Activated CD8-positive, alpha-beta memory T cell treated with anti-CD3 and anti-CD28 coated beads for 48 hours (primary cell): ENCODE results near the gene ZMIZ2.
"Not testable (repeated sequence)": the region's sequence is repeated elsewhere in the genome, so short reads cannot be mapped to it uniquely, and the experiment has no call there.

Experiments used
- DNase-seq, 3 experiments: peaks; one replicate each; pipeline ENCODE4 v3.0.0-alpha.2; 2020; ENCODE audit warnings: low read depth in 2 of 3, low spot score in 2 of 3

Gene ZMIZ2

DNA sequence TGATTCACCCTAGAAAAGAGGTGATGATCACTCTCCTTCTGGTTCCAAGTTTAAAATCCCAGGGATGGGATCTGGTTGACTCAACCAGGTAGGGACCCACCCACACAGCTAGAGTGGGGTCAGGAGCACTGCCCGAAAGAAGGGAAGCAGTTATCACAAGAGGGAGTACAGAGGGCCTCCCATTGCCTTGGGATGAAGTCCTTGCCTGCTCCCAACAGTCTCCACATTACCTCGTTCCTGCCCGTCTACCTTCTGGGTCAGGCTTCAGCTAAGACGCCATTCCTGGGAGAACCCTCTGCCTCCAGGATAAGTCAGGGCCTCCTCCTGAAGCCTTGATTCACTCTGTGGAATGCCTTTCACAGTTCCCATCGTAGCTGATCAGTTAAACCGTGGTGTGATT, 23.8 kb downstream of the ZMIZ2 start:
- DNase-seq, result no peak

DNA sequence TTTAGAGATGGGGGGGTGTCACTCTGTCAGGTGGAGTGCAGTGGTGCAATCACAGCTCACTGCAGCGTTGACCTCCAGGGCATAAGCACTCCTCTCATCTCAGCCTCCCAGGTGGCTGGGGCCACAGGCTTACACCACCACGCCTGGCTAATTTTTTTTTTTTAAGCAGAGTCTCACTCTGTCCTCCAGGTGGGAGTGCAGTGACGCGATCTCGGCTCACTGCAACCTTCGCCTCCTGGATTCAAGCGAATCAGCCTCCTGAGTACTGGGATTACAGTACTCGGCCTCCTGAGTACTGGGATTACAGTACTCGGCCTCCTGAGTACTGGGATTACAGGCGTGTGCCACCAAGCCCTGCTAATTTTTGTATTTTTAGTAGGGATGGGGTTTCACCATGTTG, 24.2 kb downstream of the ZMIZ2 start:
- DNase-seq, result no peak

DNA sequence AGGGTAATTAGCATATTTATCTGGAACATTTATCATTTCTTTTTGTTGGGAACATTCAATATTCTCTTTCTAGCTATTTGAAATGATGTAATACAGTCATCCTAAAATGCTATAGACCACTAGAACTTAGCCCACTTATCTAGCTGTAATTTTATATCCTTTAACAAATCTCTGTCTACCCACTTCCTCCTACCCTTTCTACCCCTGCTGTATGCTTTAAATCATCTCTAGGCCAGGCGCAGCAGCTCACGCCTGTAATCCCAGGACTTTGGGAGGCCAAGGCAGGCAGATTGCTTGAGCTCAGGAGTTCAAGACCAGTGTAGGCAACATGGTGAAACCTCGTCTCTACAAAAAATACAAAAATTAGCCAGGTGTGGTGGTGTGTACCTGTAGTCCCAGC, 25.8 kb downstream of the ZMIZ2 start:
- DNase-seq, result not testable (repeated sequence)

DNA sequence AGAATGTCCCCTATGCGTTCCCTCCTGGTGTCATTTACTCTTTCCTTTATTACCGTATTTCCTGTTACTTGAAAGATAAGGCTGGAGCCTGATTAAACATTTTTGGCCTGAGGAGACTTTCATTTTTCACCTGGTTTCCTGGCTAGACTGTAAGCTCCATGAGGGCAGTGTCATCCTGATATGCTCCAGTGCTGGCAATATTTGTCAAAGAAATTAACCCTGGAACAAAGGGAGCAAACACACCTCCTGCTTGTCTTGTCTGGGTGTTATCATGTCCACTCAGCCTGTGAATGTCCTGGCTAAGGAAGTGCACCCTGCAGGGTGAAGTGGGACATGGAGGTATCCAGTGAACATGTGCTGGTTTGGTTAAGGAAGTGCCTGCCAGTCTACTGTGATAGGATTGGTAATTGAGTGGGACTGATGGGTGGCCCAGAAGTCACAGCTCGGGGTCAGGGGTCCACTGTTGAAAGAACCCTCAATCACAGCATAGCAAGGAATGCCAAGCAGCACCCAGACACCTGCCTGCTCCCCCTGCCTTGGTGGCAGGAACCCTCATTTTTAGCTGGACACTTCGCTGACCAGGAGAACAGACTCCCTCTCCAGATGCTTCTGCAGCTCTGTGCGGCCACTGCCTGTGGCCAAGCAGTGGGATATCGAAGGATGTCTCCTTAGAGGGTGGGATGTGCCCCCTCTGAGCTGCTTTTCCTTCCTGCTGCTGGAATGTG, 26.9 kb downstream of the ZMIZ2 start:
- DNase-seq, result no peak

DNA sequence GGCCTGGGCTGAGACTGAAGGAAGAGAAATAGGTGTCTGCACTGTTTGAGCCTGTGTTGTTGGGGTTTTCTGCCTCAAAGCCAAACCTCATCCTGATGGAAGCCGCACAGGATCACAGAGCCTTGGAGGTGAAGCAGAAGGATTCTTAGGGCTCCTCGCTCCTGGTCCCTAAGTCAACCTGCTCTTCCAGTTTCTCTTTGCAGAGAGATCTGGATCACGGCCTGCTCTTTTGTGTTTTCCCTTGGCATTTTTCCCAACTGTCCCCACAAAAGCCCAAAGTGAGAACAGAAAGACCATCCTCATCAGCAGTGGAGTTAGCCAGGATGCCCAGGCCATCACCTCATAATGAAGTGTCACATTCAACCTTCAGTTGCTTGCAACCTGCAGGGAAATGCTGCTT, 27.6 kb downstream of the ZMIZ2 start:
- DNase-seq, result no peak

DNA sequence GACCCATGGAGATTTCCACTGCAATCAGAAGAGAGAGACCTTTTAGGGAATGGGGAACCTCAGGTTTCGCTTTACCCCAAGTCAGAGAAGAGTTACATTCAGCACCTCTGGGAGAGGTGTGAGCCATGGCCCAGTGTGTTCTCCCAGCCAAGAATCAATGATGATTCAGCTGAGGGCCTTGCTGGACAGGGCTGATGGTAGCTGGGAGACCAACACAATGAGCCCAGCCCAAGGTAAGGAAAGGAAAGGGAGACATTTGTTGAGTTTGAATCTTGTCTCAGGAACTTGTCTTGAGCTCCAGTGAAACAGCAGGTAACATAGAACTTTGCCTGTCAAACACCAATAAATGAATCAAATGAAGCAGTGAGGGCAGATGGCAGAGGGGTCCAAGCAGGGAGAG, 33.8 kb downstream of the ZMIZ2 start:
- DNase-seq, result no peak

DNA sequence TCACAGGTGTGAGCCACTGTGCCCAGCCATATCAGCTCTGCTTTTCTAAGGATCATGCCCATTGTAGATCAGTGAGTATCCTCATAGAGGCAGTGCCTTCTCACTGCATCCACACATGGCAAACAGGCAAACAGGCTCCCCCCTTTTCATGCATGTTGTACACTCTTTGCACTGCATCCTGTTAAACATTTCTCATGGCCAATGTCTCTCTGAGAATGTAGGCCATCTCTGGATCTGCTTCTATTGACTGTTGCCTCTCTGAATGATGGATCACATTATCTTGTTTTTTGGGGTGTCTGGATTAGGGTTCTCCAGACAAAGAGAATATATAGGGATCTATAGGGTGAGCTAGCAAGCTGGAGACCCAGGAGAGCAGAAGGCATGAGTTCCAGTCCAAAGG, 34.8 kb downstream of the ZMIZ2 start:
- no peak for DNase-seq

DNA sequence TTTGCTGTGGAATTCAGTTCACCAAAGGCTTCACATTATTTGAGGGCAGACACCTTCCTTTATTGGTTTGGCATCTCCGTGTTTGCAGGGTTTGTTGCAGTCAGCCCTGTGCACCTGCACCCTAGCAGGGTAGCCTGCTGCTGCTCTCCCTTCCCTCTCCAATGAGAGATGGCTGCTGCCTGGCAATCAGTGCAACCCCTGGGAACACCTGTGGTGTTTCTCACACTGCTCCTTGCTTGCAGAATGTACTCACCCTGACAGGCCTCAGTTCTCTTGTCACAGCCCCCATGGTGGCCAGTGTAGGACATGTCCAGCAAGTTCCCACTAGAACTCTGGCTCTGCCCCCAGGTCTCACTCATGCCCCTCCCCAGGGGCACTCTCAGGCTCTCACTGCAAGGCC, 35.7 kb downstream of the ZMIZ2 start:
- no peak for DNase-seq

DNA sequence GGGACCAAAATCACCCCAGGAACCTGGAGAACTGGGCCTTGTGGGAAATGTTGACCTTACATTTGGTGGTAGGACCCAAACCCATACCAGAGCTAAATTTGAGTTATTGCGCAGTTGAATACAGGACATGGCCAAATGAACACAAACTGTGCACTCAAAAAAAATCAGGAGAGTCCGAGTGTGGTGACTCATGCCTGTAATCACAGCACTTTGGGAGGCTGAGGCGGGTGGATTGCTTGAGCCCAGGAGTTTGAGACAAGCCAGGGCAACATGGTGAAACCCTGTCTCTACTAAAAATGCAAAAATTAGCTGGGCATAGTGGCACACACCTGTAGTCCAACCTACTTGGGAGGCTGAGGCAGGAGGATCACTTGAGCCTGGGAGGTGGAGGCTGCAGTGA, 36.6 kb downstream of the ZMIZ2 start:
- not testable (repeated sequence) for DNase-seq

DNA sequence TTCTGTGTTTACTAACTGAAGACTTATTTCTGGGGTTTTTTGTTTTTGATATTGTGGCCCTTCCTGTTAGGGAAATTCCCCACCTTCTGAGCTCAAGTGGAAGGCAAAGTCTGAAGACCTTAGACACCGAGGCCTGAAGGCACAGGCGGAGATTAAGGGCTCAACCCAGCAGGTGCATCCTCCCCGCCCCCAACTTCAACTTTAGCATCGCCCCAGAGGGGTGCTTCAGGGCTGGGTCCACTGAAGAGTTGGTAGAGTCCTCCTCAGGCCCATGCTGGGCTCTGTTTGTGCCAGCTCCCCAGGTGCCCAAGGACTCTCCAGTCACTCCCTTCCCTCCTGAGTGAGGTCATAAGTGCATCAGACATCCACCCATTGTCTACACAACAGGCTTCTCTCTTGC, 38.4 kb downstream of the ZMIZ2 start:
- no peak for DNase-seq

DNA sequence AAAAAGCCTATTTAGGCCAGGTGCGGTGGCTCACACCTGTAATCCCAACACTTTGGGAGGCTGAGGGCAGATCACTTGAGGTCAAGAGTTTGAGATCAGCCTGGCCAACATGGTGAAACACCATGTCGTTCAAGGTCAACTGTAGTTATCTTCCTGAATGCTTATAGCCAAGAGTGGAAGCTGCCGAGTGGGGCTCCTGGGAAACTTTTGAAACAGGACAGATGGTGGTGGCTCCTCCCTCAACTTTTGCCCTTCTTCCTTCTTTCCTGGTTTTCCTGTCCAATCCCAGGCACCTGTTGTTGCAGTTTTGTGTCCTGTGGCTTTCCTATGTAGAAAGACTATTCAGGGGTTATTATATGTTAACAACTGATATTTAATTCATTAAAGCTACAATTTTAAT, 39.1 kb downstream of the ZMIZ2 start:
- DNase-seq, result no peak

DNA sequence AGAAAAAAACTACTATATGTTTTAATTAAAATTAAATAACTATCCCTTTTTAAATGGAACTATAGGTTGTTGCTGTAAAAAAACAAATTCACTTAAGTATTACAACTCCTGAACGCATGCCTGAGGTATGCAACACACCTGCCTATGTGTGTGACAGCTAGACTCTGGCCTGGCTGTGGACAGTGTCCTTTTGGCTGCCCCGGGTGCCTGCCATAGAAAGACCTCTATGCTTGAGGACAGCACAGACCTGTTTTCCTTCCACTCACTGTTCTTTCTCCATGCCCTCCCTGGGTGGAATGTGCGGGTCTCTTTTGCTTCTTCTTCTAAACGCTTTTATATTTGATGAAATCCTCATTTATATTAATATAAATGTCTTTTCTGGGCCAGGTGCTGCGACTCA, 41.3 kb downstream of the ZMIZ2 start:
- DNase-seq, result no peak

DNA sequence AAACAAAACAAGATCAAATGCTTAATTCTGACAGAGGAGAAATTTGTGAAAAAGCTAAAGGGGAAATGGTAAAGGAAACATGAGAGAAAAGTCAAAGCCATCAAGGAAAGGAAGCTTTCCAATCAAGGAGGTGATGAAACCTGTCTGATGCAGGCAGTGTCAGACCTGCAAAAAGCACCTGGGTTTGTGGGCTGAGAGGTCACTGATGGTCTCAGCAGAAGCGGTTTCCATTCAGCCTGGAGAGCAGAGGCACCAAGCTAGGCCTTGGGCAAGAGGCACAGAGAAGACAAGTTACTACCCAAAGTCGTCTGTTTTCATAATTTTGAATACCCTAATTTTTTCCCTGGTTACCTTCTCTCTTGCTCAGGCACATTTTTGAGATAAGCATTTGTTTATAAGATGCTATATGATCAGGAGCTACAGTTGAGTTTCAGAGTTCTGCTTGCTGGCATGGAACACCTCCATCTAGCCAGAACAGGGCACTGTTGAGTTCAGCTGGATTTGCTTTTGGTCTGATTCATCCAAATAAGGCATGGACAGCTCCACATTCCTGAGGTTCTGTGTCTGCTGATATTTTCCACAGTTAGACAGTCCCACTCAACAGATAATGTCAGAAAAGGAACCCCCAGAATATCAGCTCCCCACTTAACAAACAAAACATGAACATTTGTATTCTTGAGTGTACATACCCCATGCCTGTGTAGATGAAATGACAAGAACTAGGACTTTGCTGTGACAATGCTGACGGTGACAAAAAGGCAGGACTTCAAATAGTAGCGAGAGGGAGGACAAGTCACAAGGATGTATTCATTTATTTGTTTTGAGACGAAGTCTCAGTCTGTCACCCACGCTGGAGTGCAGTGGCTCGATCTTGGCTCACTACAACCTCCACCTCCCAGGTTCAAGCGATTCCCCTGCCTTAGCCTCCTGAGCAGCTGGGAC, 42.9 kb downstream of the ZMIZ2 start:
- no peak for DNase-seq

DNA sequence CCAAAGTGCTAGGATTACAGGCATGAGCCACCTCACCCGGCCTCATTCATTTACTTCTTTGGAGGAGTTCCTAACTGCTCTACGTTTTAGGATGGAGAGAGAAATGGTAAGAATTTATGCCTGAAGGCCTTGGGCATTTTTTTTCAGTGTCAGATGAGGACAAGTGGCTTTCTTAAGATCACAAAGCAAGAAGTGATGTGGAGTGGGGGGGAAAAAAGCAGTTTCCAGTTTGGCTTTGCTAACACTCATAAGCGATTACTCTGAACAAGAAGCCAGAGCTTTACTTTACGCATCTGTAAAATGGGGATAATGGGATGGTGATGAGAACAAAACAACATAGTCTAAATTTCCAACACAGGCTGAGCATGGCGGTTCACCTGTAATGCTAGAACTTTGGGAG, 45.3 kb downstream of the ZMIZ2 start:
- no peak for DNase-seq

DNA sequence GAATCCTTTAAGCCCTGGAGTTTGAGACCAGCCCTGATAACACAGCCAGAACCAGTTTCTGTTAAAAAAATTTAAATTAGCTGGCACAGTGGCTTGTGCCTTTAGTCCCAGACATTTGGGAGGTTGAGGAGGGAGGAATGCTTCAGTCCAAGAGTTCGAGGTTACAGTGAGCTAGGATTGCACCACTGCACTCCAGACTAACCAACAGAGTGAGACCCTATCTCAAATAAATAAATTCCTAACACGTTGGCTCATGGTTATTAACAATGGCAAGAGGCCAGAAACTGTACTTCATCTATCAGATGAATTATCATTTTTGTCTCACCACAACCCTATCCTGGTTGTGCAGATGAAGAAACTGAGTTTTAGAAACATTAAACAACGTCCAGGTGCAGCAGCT, 45.7 kb downstream of the ZMIZ2 start:
- no peak for DNase-seq

DNA sequence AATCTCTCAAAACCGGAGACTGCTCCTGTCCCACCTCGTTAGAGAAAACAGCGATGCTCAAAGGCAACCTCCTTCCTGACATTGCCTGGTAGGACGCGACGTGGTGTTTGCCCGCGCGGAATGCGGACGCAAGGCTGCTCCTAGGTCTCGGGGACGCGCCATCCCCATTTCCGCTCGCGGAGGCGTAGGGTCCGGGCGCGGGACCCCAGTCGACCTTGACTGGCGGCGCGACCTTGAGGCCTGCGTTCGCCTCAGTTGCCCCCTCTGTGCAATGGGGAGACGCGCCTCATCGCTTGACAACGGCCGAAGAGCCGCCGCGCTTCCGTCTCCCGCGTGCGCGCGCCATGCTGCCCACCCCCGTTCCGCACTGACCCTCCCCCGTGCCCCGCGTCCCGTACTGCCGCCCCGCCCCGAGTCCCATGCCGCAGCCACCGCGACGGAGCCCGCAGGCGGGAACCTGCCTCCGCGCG, 47.4 kb downstream of the ZMIZ2 start:
- DNase-seq, result no peak

DNA sequence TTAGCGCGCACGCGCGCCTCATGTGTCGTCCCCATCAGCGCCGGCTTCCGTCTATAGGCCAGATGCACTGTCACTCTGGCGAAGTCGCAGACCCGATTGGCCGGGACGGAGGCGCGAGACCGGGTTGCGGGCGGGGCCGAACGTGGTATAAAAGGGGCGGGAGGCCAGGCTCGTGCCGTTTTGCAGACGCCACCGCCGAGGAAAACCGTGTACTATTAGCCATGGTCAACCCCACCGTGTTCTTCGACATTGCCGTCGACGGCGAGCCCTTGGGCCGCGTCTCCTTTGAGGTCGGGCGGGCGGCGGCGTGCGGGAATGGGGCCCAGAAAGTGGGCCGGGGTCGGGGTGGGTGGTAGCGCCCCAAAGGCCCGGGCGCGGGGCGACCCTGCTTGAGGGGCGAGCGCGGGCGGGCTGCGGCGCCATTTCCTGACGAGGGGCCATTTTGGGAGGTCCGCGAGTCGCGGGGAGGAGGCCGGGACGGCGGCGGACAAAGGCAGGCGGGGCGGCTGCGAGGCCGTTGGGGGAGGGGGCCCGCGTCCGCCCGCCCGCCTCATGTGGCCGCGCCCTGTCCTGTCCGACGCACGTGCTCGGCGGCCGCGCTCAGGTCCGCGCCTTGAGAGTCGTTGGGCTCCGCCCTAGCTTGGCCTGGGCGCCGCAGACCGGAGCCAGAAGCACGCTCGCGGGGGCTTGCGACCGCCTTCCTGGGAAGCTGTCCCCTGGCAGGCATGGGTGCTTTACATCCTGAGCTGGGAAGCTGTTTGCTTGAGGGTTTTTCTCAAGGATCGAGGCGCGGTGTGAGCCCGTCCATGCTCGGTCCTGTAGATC, 48.1 kb downstream of the ZMIZ2 start, which contains the start of gene PPIA:
TSS of gene PPIA (plus strand) at position 178 of the 825 bp plus-strand sequence. CDS start at position 222, 44 bp downstream.
- DNase-seq, result peak; percentile 95 to 99 (median 98)

DNA sequence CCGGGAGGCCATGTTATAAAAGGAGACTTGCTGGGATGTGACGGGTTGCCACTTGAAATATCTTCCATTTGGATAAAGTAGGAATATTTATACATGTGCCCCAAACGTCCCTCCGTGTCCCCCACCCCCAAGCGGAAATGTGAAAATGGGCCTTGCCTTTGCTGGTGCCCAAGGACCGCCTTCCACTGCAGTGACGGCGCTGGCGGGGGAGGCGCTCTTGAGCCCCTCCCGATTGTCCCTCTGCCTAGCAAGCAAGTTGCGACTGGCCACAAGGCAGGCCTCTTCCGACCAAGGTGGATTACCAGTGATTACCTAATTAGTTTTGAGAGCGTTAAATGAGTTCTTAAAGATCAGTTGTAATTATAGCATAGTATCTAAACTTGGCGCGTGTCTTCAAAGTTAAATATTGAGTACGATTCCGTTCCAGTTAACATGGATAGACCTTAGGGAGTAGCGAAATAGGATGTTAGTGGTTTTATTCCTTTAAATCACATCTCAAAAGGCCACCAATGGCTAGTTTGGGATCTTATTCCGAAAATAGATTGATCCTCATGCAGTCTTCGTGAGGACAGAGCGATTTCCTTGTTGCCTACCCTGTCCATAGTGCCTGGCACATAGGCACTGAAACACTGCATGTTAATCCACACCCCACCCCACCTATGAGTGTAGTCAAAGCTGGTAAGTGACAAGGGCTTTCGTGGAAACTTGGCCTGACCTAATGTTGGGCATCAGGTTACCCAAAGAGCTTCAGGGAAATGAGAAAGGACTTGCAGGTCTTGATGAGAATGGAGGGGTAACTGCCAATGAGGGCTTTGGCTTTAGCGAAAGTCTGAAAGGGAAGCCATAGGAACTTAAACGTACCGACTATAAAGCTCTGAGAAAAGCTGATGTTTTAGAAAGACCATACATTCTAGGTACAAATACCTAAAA, 48.9 kb downstream of the ZMIZ2 start:
- DNase-seq, result peak; percentile 51 to 67 (median 64)

DNA sequence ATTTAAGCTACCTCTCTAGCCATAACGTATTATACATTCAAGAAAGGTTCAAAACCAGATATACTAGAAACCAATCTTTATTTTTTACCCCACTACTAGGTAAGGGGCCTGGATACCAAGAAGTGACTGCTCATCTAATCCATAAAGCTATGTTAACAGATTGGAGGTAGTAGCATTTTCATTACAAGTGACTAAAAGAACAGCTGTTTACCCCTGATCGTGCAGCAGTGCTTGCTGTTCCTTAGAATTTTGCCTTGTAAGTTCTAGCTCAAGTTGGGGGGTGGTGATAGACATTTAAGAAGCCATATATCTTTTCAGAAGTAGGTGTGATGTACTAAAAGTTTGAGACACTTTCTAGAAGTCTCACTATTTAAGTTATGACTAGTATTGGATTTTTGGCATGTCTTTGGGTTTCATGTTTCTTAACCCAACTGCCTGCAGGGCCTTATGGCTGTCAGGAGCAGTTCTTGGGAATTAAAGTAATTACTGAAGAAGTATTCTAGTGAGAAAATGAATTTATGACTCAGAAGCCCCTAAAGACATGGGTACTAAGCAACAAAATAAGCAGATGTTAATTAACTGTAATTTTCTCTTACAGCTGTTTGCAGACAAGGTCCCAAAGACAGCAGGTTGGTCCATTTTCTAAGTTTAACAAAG, 50.1 kb downstream of the ZMIZ2 start:
- no peak for DNase-seq

DNA sequence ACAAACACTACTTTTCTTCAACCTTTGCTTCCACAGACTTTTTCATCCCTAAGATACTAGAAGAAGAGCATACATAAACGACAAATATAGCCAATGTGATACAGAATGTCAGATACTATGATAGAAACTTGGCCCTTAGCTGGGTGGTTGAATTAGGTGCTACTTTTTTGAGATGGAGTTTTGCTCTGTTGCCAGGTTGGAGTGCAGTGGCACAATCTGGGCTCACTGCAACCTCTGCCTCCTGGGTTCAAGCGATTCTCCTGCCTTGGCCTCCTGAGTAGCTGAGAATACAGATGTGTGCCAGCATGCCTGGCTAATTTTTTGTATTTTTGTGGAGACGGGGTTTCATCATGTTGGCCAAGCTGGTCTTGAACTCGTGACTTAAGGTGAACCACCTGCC, 51.3 kb downstream of the ZMIZ2 start:
- DNase-seq, result no peak
